A204.1 (cell line): ENCODE measurements around the gene MPV17L2.
"Not testable (repeated sequence)": the region's sequence is repeated elsewhere in the genome, so short reads cannot be mapped to it uniquely, and the experiment has no call there.

ENCODE experiments used
- FAIRE-seq: peaks from 2 replicates; lab custom pipeline; 2012; peaks lifted over from hg19 to GRCh38; lab: Jason Lieb, UNC

Gene MPV17L2

GRCh38 chr19:18192673-18193387 is at the start of gene MPV17L2:
TSS of gene MPV17L2 (plus strand) at chr19:18193218. CDS start at chr19:18193282, 64 bp downstream.
- FAIRE-seq = peak; percentile 100

DNA sequence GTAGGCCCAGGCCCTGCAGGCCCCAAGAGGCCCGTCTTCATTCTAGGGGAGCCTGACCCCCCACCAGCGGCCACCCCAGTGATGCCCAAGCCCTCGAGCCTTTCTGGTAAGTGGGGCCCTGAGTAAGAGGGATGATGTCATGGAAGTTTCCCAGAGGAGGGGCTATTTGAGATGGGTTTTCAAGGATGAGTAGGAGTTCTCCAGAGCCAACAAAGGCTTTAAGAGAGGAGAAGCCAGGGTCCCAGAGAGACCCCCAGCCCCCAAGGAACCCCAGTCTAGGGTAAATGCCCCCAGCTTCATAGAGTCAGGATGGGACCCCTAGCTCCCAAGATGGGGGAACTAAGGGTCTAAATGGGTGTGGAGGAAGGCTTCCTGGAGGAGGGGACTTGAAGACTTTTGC is 49.1 kb upstream of the MPV17L2 start:
- no peak for FAIRE-seq

- no peak for FAIRE-seq
Measured at GRCh38 chr19:18144361-18144760, 48.7 kb upstream of the MPV17L2 start.

DNA sequence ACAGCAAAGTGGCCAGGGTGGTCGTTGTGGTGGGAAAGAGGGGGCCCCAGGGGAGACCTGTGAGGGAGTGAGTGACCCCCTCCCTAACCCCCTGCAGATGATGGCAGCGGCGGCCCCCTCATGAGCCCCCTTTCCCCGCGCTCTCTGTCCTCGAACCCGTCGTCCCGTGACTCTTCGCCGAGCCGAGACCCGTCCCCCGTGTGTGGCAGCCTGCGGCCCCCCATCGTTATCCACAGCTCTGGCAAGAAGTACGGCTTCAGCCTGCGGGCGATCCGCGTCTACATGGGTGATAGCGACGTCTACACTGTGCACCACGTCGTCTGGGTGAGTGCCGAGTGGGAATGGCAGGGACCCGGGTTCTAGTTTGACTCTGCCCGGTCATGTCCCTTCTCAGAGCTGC is 48.1 kb upstream of the MPV17L2 start:
- FAIRE-seq = no peak

DNA sequence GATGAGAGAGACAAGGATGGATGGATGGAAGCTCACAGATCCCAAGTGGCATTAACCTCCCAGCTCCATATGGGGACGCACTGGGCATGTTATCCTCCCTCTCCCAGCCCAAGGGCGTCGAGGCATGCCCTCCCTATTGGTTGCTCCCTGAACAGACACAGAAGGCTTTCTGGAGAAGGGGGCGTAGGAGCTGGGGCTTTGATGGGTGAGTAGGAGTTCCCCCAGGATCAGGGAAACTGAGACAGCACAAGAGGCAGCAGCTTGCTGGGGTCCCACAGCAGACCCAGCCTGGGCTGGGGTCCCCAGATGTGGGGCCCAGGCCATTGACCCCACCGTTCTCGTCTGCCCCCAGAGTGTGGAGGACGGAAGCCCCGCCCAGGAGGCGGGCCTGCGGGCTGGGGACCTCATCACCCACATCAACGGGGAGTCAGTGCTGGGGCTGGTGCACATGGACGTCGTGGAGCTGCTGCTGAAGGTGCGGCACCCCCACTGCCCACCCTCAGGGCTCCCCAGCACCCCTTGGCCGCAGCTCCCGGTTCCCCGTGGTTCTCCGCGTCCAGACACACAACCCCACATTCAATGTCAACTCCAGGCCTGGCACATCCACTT is 47.5 kb upstream of the MPV17L2 start:
- no peak for FAIRE-seq

GRCh38 chr19:18147396-18147795 is 45.6 kb upstream of the MPV17L2 start:
- FAIRE-seq = no peak

DNA sequence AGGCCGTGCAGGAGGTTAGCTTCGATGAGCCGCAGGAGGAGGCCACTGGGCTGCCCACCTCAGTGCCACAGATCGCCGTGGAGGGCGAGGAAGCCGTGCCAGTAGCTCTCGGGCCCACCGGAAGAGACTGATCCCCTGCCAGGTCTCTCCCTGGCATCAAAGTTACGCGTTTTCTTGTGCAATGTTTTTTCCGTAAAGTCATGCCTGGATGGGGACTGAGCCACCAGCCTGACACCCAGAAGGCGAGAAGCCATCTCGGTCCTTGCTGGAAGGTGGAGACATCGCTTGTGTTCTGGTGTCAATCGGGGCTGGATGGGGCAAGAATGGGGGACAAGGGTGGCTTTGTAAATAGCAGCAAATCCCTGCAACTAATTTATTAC is 43.4 kb upstream of the MPV17L2 start:
- FAIRE-seq = no peak

DNA sequence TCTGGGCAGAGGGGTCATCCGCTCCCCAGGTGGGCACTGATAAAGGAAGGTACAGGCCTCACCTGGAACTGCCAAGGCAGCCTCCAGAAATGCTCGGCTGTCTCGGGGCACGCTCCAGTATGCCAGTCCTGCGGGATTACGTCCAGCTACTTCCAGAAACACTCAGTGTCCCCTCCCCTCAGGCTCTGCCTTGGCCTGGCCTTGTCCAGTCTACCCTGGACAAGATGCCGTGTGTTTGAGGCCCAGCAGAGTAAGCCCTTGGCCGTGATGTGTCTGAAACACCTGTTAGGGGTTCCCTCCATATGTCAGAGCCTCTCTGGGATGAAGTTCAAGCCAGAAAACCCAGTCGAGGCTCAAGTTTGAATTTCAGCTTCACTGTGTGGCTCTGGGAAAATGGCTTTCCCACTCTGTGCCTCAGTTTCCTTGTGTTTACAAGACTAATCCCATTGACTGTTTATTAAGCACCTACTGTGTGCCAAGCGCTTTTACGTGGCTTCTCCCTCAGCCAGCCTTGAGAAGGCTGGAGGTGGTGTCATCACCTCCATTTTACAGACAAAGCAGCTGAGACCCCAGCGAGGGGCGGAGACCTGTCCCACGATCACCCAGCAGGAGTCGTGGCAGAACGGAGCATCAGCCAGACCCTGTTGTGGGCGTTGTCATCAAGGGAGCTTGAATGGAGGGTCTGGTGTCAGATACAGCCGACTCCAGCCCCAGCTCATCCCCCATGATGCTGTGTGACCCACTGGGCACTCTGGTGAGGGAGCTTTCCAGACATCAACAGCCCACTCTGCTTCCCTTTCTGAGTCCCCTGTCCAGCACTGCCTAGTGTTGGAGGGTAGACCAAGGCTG is 42.0 kb upstream of the MPV17L2 start:
- no peak for FAIRE-seq

- FAIRE-seq = no peak
Measured at GRCh38 chr19:18152442-18152816, 40.6 kb upstream of the MPV17L2 start.

DNA sequence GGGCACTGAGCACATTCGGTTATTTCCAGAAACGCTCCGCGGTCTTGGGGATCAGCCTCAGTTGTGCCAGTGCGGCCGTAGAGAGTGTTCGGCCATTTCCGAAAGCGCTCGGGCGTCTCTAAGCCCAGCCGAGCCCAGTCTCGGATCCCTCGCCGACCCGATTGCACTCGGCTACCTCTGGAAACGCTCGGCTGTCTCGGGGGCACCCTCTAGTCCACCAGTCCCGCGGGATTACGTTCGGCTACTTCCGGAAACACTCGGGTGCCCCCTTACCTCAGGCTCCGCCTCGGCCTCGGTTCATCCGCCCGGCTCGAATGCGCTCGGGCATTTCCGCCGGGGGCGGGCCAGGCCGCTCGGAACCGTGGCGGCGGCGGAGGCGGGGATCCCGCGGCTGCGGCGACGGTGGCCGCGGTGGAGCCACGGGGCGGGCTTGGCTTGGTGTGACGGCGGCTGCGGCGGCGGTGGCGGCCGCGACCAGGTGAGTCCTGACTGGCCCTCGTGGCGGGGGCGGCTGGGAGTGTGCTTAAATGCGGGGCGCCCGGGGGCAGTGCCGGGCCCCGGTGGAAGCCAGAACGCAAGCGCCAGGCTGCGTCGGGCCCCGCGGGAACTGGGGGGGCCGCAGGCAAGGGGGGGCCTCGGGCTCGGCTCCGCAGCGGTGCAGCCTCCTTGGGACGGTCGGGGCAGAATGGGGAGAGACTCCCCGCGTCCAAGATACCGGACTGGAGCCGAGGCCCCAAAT is 40.0 kb upstream of the MPV17L2 start, which contains the start of gene PIK3R2:
Gene PIK3R2 (plus strand): TSS at position 347 of the 739 bp plus-strand sequence. CDS start 2,717 bp downstream, outside the sequence.
- FAIRE-seq = peak; percentile 99

DNA sequence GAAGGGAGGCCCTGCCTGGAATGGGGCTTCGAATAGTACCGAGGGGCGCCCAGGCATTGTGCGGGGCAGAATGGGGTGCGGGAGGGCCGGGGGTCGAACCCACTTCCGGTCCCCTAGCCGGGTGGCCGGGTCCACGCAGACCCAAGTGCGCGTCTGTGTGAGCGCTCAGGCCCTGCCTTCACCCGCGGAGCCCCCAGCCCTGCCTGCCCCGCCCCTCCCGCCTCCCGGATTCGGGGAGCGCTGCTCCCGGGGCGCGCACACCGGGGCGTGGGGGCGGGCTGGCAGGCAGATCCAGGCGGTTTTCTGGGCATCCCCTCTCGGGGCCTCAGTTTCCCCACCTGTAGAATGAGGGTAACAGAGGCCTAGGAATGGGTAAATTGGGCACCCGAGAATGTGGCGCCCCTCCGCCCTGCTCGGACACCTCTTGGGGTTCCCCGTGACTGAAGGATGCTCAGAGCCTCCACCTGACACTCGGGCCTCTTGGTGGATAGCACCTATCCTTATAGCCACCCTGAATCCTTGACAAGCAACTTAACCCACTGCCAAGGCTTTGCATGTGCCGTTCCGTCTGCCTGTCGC is 39.4 kb upstream of the MPV17L2 start:
- no peak for FAIRE-seq

- FAIRE-seq = no peak
Measured at GRCh38 chr19:18155095-18156087, 37.6 kb upstream of the MPV17L2 start.

DNA sequence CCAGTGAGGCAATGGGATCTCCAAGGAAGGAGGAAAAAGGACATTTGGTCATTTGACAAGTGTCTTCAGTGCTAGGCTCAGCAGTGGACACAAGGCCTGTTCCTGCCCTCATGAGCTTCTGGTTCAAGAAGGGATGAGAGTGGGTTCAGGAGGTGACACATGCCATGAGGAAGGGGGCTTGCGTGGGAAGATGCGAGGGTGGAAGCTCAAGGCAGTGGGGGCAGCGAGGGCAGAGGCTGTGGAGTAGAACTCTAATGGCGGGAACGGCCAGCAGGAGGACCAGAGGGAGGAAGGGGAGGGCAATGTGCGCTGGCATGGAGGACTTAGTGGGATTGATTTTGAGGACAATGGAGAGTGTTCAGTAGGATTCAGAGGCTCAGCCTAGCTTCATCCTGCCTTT is 36.8 kb upstream of the MPV17L2 start:
- no peak for FAIRE-seq

- no peak for FAIRE-seq
Measured at GRCh38 chr19:18156841-18157464, 36.1 kb upstream of the MPV17L2 start.

- no peak for FAIRE-seq
Measured at GRCh38 chr19:18157465-18158063, 35.5 kb upstream of the MPV17L2 start.

GRCh38 chr19:18158467-18158866 is 34.6 kb upstream of the MPV17L2 start:
- no peak for FAIRE-seq

GRCh38 chr19:18159059-18159616 is 33.9 kb upstream of the MPV17L2 start:
- not testable (repeated sequence) for FAIRE-seq

DNA sequence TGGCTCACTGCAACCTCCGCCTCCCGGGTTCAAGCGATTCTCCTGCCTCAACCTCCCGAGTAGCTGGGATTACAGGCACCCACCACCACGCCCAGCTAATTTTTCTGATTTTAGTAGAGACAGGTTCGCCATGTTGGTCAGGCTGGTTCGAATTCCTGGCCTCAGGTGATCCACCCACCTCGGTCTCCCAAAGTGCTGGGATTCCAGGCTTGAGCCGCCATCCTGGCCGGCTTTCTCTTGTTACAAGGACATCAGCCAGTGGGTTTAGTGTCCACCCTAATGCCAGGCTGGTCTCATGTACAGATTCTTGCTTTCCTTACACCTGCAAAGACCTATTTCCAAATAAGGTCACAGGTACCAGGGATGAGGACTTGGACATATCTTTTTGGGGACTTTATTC is 33.2 kb upstream of the MPV17L2 start:
- no peak for FAIRE-seq

GRCh38 chr19:18160493-18160970 is 32.5 kb upstream of the MPV17L2 start:
- no peak for FAIRE-seq
